ENCODE results near the gene TTLL13.
A peak's percentile ranks its signal among the peaks of the same experiment; 100 is the strongest.

The TTLL13 gene

DNA sequence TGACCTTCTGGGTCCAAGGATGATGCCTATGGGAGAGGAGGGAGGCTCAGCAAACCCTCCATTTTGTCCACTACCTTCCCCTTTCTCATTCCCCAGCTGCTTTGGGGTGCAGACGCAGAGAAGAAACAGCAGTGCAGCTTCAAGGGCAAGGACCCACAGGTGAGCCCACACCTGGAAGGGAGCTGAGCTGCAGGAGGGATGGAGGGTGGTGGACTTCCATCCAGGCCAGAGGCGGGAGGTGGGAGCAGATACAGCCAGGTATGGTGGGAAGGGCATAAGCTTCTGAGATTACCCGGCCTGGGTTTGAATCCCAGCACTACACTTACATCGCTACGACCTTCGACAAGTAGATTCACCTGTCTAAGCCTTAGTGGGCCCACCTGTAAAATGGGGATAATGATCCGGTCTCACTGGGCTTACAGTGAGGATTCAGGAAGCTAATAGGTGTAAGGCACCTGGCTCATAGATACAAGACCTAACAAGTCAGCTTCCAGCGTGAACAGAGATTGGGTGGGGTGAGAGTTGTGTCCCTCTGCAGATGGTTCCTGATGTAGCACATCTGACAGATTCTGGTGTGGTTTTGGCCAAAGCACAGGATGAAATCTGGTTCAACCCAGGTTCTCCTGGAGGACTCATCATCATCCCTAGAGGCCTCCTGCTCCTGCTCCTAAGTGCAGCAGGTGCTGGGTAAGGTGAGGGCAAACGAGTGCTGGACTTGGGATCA, 31.5 kb upstream of the TTLL13 start:
- no peak for DNase-seq (ENCODE audit: low spot score)

DNA sequence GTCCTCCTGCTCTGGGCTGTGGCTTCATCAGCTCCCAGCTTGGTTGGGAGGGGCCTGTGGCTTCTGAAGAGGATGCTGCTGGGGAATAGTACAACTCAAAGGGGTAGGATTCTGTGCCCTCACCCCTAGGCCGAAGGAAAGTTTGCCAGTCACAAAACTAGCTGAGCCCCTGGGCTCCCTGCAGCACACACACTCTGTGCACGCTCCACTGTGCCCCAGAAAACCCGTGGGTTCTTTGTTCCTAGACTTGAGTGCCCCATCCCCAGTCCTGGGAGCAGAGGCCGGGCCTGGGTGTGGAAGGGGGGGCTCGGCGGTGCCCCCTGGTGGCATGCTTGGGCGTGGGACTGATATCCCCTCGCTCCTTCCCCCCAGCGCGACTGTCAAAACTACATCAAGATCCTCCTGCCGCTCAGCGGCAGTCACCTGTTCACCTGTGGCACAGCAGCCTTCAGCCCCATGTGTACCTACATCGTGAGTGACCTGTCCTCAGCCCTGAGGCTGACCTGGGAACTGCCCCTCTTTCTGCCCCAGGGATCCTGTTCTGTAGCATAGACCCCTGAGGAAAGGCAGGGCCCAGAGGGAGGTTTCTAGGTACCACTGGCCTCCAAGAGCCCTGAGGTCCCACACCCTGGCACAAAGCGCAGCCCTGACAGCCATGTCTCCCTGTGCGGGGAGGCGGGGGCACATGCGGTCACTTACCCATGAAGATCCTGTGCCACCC, 29.8 kb upstream of the TTLL13 start:
- DNase-seq (ENCODE audit: low spot score) = no peak

DNA sequence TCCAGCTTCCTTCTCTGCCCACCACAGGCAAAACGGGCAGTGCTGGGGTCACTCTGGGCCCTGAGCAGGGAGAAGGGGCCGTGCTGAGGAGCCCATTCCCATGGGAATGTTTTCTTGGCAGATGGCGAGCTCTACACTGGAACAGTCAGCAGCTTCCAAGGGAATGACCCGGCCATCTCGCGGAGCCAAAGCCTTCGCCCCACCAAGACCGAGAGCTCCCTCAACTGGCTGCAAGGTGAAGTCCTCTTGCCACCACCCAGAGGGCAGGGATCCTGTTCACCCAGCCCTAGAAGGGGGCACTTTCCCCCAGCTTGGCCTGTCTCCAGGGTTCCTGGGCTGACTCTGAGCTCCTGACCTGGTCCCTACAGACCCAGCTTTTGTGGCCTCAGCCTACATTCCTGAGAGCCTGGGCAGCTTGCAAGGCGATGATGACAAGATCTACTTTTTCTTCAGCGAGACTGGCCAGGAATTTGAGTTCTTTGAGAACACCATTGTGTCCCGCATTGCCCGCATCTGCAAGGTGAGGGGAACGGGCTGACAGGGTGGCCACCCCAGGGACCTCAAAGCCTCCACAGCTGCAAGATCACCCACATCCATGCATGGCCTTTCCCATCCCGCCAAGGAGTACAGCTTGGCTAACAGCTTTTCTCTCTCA, 28.0 kb upstream of the TTLL13 start:
- peak; percentile 54 for DNase-seq (ENCODE audit: low spot score)

DNA sequence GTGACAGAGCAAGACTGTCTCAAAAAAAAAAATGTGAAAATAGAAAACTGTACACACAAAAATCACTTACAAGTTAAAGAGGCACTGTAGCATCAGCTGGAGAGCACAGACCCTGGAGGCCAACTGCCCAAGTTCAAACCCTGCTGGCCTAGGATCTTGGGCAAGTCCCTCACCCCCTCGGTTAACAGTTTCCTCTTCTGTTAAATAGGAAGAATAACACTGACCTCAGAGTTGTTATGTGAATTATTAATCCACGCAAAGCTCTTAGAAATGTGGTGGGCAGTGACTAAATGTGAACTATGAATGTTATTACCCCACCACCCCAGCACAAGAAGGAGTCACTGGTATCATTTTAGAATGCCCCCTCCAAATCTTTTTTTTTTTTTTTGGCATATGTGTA, 26.8 kb upstream of the TTLL13 start:
- DNase-seq (ENCODE audit: low spot score) = no peak

GRCh38 chr15:90223441-90224165, 25.8 kb upstream of the TTLL13 start:
- DNase-seq (ENCODE audit: low spot score) = no peak

DNA sequence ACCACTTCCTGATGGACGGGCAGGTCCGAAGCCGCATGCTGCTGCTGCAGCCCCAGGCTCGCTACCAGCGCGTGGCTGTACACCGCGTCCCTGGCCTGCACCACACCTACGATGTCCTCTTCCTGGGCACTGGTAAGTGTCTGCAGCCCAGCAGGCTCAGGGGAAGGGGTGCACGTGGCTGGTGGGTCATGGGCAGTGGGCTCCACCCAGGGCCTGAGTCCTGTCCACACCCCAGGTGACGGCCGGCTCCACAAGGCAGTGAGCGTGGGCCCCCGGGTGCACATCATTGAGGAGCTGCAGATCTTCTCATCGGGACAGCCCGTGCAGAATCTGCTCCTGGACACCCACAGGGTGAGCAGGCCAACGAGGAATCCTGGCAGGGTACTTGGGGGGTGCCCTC, 24.3 kb upstream of the TTLL13 start:
- DNase-seq (ENCODE audit: low spot score) = no peak

- DNase-seq (ENCODE audit: low spot score) = no peak
These were observed 23.7 kb upstream of the TTLL13 start for GRCh38 chr15:90225504-90226234.

GRCh38 chr15:90227336-90227735, 22.0 kb upstream of the TTLL13 start:
- DNase-seq (ENCODE audit: low spot score) = no peak

DNA sequence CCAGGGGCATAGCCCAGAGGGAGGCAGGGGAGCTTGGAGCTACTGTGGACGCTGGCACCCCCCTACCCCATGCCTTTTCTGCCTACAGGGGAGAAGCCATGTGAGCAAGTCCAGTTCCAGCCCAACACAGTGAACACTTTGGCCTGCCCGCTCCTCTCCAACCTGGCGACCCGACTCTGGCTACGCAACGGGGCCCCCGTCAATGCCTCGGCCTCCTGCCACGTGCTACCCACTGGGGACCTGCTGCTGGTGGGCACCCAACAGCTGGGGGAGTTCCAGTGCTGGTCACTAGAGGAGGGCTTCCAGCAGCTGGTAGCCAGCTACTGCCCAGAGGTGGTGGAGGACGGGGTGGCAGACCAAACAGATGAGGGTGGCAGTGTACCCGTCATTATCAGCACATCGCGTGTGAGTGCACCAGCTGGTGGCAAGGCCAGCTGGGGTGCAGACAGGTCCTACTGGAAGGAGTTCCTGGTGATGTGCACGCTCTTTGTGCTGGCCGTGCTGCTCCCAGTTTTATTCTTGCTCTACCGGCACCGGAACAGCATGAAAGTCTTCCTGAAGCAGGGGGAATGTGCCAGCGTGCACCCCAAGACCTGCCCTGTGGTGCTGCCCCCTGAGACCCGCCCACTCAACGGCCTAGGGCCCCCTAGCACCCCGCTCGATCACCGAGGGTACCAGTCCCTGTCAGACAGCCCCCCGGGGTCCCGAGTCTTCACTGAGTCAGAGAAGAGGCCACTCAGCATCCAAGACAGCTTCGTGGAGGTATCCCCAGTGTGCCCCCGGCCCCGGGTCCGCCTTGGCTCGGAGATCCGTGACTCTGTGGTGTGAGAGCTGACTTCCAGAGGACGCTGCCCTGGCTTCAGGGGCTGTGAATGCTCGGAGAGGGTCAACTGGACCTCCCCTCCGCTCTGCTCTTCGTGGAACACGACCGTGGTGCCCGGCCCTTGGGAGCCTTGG, 21.3 kb upstream of the TTLL13 start:
- DNase-seq (ENCODE audit: low spot score) = no peak

- no peak for DNase-seq (ENCODE audit: low spot score)
These were observed 20.4 kb upstream of the TTLL13 start for GRCh38 chr15:90228960-90229359.

- DNase-seq (ENCODE audit: low spot score) = no peak
These were observed 19.3 kb upstream of the TTLL13 start for GRCh38 chr15:90230071-90230494.

DNA sequence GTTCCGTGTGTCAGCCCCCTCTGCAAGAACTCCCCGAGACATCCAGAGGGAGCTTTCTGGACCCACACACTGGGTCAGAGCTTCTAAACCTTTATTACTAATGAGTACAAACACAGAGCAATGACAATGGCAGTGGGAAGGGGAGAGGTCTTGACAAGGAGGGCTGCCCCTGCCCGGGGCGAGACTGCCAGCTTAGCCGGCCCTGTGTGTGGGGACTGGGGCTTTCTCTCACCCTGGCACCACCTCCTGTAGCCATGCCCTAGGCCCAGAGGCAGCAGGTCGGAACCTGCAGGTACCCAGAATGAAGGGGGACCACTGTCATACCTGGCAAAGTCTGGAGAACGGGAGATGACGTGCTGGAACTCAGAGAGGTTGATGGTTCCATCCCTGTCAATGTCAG, 18.7 kb upstream of the TTLL13 start:
- DNase-seq (ENCODE audit: low spot score) = no peak

- no peak for DNase-seq (ENCODE audit: low spot score)
These were observed 18.0 kb upstream of the TTLL13 start for GRCh38 chr15:90231028-90232017.

GRCh38 chr15:90232196-90232595, 17.2 kb upstream of the TTLL13 start:
- no peak for DNase-seq (ENCODE audit: low spot score)

- no peak for DNase-seq (ENCODE audit: low spot score)
These were observed 16.4 kb upstream of the TTLL13 start for GRCh38 chr15:90232941-90233386.

DNA sequence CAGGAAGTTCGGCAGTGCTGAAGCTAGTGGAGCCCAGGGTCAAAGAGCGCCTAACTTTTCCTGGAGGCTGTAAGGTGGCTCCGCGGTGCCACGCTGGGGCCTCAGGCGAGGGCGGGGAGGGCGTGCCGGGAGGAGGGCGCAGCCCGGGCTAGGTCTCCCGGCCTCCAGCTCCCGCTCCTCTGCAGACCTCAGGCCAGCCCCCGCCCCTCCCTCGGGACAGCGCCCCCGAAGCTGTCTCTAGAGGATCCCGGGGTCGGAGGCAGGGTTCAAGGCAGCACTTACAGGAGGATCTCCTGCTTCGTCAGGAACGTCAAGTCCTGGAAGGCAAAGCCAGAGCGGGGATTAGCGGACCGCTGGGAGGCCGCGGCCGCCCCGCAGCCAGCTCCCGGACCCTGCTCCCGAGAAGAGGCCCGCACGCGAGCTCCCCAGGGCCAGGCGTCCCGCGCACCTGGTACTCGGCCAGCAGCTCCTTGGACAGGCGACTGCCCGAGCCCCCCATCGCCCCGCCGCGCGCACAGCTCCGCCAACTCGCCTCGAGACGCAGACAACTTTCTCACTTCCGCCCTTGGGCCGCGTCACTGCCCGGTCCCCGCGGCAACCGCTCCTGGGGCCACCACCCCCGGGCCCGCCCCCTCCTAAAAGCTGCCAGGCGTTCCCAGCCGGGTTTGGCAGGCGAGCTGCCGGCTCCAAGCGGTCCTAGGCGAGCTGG, 15.8 kb upstream of the TTLL13 start, which contains the start of gene CIB1:
Gene CIB1, minus strand, starts transcription at position 555 of the 709 bp plus-strand sequence. Its CDS starts 56 bp downstream, at position 499.
- DNase-seq (ENCODE audit: low spot score) = peak; percentile 83

GRCh38 chr15:90234096-90234988, 15.0 kb upstream of the TTLL13 start, which contains the start of gene GDPGP1:
Gene GDPGP1 (plus strand): TSS chr15:90234209. CDS start chr15:90240909, 6,700 bp downstream.
- peak; percentile 99 for DNase-seq (ENCODE audit: low spot score)

Data from LoVo (cell line).